Activated T-helper 17 cell treated with anti-CD3 and anti-CD28 coated beads, Interleukin-2, amount 50 U/mL, for 72 hours (primary cell): ENCODE results near the gene SPTY2D1. TPM values are rescaled to one million over a fixed set of nuclear protein-coding genes. Genes with fewer than 3 reads are reported as not detected.

Experiments used
- total RNA-seq, 2 donors: library from RNA; stranded (reverse); gene quantifications; one replicate each; pipeline ENCODE4 v1.2.3, GENCODE V29; 2022

Gene SPTY2D1
- total RNA-seq, 2 donors from 2014 or later: 33.8 to 34.5 TPM

Other genes starting within 250 kb of the SPTY2D1 start
- 1,000 to 10,000 TPM; 1,801 to 2,195 TPM for gene LDHA, start 239.8 kb downstream of the SPTY2D1 start, total RNA-seq
- gene LDHC, start 222.0 kb downstream of the SPTY2D1 start, total RNA-seq: under 1 TPM in 1 of 2 donors, not detected in 1; 0.63 TPM
- not detected for gene LDHAL6A, start 178.5 kb downstream of the SPTY2D1 start, total RNA-seq
- gene TSG101, start 107.4 kb downstream of the SPTY2D1 start, total RNA-seq: 10 to 100 TPM; 24.8 to 36.5 TPM
- 10 to 100 TPM; 24.4 to 25.2 TPM for gene UEVLD, start 45.6 kb downstream of the SPTY2D1 start, total RNA-seq
- 1 to 10 TPM; 2.5 to 4.9 TPM for gene MISFA, start 34.6 kb downstream of the SPTY2D1 start, total RNA-seq
- gene TMEM86A, start 64.4 kb upstream of the SPTY2D1 start, total RNA-seq: under 1 TPM; 0.24 to 0.40 TPM
- gene IGSF22, start 91.8 kb upstream of the SPTY2D1 start, total RNA-seq: 1 to 10 TPM in 1 of 2 donors, not detected in 1; 1.4 TPM
- gene PTPN5, start 157.5 kb upstream of the SPTY2D1 start, total RNA-seq: not detected